NAMALWA (cell line): ENCODE results near the gene NGF.
"Not testable (repeated sequence)": the region's sequence is repeated elsewhere in the genome, so short reads cannot be mapped to it uniquely, and the experiment has no call there.

ENCODE experiments used
- DNase-seq: peaks from one replicate; pipeline ENCODE4 v3.0.0-alpha.2; 2015; ENCODE audit warnings: low spot score

Gene NGF

GRCh38 chr1:115309504-115309903 lies 28.5 kb downstream of the NGF start:
- not testable (repeated sequence) for DNase-seq

- no peak for DNase-seq
Measured at GRCh38 chr1:115308969-115309368, 29.1 kb downstream of the NGF start.

- DNase-seq: no peak
Measured at GRCh38 chr1:115307661-115308060, 30.4 kb downstream of the NGF start.

- DNase-seq: no peak
Measured at GRCh38 chr1:115306146-115306545, 31.9 kb downstream of the NGF start.

GRCh38 chr1:115303364-115303763 lies 34.7 kb downstream of the NGF start:
- no peak for DNase-seq

- DNase-seq: no peak
Measured at GRCh38 chr1:115302390-115302961, 35.6 kb downstream of the NGF start.

GRCh38 chr1:115301438-115302020 lies 36.5 kb downstream of the NGF start:
- no peak for DNase-seq

- no peak for DNase-seq
Measured at GRCh38 chr1:115300087-115300876, 37.8 kb downstream of the NGF start.

GRCh38 chr1:115299266-115299665 lies 38.8 kb downstream of the NGF start:
- no peak for DNase-seq

GRCh38 chr1:115296981-115297380 lies 41.1 kb downstream of the NGF start:
- no peak for DNase-seq

- no peak for DNase-seq
Measured at GRCh38 chr1:115295904-115296696, 41.9 kb downstream of the NGF start.

- DNase-seq: no peak
Measured at GRCh38 chr1:115293899-115294298, 44.1 kb downstream of the NGF start.

- DNase-seq: no peak
Measured at GRCh38 chr1:115293006-115293405, 45.0 kb downstream of the NGF start.

GRCh38 chr1:115291741-115292140 lies 46.3 kb downstream of the NGF start:
- DNase-seq: no peak

GRCh38 chr1:115289940-115290339 lies 48.1 kb downstream of the NGF start:
- no peak for DNase-seq

- no peak for DNase-seq
Measured at GRCh38 chr1:115288591-115289198, 49.4 kb downstream of the NGF start.

GRCh38 chr1:115286431-115287205 lies 51.4 kb downstream of the NGF start:
- no peak for DNase-seq

- no peak for DNase-seq
Measured at GRCh38 chr1:115284209-115284608, 53.8 kb downstream of the NGF start.

GRCh38 chr1:115283681-115284146 lies 54.3 kb downstream of the NGF start:
- no peak for DNase-seq

GRCh38 chr1:115283249-115283648 lies 54.8 kb downstream of the NGF start:
- DNase-seq: no peak

GRCh38 chr1:115282807-115283208 lies 55.2 kb downstream of the NGF start:
- no peak for DNase-seq
